GM21737 (cell line): ENCODE data around the gene GTF2A2.
"Not testable (repeated sequence)": the region's sequence is repeated elsewhere in the genome, so short reads cannot be mapped to it uniquely, and the experiment has no call there.

Experiments used
- ATAC-seq: cut with Tn5 transposase; IDR thresholded peaks from one replicate; pipeline ENCODE4 v1.9.1; 2021; ENCODE audit warnings: mild to moderate bottlenecking, moderate library complexity; ENCODE audit not compliant: unreplicated experiment

Gene GTF2A2

GRCh38 chr15:59656897-59657634, at the start of gene GTF2A2:
Gene GTF2A2 (minus strand): TSS chr15:59657515. CDS start chr15:59652277, 5,238 bp downstream.
- peak; percentile 98 for ATAC-seq

DNA sequence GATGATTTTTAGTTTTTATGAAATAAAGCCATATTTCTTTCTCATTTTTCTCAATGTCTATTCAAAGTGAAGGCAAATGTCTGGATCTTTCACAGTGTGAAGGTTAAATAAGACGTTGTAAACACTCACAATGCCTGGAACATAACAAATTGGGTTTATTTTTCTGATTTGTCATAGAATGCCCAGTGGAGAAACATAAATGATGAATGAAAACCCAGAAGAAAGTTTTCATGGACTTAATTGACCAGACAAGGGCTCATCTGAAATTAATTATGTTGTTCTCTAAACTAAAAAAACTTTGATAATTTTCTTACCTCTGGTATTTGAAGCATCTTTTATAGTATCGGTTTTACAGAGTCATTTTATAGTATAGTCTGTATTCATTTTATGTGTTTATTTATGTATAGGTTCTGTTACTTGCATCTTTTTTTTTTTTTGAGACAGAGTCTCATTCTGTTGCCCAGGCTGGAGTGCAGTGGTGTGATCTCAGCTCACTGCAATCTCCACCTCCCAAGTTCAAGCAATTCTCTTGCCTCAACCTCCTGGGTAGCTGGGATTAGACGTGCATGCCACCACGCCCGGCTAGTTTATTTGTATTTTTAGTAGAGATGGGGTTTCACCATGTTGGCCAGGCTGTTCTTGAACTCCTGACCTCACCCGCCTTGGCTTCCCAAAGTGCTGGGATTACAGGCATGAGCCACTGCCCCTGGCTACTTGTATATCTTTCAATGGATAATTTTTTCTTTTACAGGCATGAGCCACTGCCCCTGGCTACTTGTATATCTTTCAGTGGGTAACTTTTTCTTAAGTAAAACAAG, 46.9 kb upstream of the GTF2A2 start:
- no peak for ATAC-seq

- no peak for ATAC-seq
Observed at GRCh38 chr15:59702351-59702750, 45.0 kb upstream of the GTF2A2 start.

DNA sequence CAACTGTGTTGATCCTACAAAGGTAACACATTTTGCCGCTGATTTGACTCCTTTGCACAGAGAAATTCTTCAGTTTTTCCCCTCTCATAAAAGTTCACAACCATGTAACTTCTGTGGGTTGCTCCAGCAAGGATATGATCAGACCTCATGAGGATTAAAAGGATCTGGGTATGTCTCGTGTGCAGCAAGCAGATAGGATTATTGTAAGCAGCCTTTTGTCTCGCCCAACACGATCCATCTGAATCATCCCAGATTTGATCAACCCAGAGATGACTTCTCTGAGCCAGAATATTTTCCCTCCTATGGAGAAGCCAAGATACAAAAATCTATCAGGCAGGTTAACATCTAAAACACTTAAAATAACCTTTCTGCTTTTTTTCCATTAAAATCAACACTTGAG, 44.6 kb upstream of the GTF2A2 start:
- ATAC-seq: no peak

GRCh38 chr15:59699810-59700431, 42.6 kb upstream of the GTF2A2 start:
- ATAC-seq: no peak

- ATAC-seq: not testable (repeated sequence)
Observed at GRCh38 chr15:59698065-59698464, 40.8 kb upstream of the GTF2A2 start.

- no peak for ATAC-seq
Observed at GRCh38 chr15:59696332-59696731, 39.0 kb upstream of the GTF2A2 start.

GRCh38 chr15:59694779-59695178, 37.5 kb upstream of the GTF2A2 start:
- no peak for ATAC-seq

- no peak for ATAC-seq
Observed at GRCh38 chr15:59691194-59691805, 34.0 kb upstream of the GTF2A2 start.

GRCh38 chr15:59689626-59690236, 32.4 kb upstream of the GTF2A2 start:
- no peak for ATAC-seq

DNA sequence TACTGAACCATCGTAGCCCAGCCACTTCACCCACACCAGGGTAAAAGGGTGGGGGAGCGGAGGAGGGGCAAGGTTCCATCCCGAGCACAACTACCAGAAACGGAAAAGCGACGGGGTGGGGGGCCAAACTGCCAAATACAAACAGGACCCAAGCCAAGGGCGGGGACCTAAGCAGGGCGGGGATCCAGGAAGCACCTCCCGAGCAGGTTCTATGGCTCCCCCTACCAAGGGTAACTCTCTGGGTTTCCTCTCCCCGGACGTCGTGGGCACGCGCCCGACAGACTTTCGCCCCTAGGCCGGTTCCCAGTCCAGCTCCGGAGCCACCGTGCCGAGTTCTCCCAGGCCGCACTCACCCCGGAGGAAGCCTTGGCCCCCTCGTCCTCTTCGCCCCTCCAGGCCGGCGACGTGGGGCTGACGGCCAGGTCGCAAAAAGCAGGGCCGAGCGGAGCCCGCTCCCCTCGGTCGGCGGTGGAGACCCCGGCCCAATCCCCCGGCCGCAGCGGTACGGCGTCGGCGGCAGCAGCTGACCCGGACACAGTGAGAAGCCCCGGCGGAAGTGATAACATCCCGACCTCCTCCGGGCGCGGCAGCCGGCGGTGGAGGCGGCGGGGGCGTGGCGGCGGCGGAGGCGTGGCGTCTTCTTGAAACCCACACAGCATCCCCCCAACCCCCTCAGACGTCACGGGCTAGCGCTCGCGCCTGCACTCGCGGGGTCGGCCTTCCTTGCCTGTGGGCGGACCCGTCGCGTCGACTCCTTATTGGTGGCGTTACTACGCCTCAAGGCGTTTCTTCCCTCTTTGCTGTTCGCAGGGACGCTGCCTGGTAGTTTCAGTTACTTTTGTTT, 31.7 kb upstream of the GTF2A2 start, which contains the start of gene BNIP2:
Gene BNIP2, minus strand, starts transcription at position 539 of the 844 bp plus-strand sequence. CDS start 6,863 bp downstream, outside the sequence.
- ATAC-seq: peak; percentile 82

- ATAC-seq: peak; percentile 1
Observed at GRCh38 chr15:59688423-59688781, 31.1 kb upstream of the GTF2A2 start.

DNA sequence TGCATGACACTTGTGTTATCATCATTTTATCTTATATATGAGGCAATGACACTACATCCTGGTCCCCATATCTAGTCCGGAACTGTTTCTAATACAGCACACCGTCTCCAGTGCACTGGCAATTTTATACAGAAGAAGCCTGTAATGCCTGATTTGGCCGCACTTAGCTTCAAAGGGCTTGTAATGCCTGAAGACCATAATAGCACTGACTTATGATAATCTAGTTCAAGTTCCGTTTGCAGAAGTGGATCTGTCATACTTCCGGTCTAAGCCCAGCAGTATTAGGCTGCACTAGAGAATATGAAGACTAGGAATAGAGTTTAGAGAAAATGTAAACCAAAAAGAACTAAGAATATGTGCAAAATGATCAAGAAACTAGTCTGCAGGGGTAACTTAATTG, 30.5 kb upstream of the GTF2A2 start:
- no peak for ATAC-seq

- no peak for ATAC-seq
Observed at GRCh38 chr15:59686389-59686788, 29.1 kb upstream of the GTF2A2 start.

GRCh38 chr15:59685737-59686297, 28.5 kb upstream of the GTF2A2 start:
- ATAC-seq: no peak

GRCh38 chr15:59680870-59681269, 23.6 kb upstream of the GTF2A2 start:
- ATAC-seq: no peak

DNA sequence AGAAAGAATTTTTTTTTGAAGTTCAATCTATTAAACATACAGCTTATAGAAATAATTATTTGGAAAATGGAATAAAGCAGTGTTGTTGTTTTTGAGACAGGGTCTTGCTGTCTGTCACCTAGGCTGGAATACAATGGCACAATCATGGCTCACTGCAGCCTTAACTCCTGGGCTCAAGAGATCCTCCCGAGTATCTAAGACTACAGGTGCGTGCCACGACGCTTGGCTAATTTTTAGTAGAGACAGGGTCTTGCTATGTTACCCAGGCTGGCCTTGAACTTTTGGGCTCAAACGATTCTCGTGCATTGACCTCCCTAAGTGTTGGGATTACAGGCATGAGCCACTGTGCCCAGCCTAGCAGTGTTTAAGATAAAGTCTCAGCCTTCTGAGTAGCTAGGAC, 23.0 kb upstream of the GTF2A2 start:
- no peak for ATAC-seq

DNA sequence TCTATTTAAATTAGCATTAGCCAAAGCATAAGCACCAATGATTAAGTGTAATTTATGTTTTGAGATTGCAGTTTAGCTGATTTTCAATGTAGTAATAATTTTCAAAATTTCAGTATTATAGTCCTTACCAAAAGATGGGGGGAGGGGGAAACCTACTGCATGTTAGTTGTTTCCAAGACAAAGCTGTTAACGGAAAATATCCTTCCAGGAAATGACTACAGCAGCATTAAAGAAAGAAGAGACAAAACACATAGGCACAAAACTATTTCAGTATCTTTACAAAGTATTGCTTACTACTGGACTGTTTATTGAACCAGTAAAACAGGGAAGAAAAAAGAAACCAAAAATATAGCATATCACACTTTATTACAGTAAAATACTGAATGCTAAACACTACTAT, 21.3 kb upstream of the GTF2A2 start:
- no peak for ATAC-seq

- ATAC-seq: no peak
Observed at GRCh38 chr15:59678172-59678571, 20.9 kb upstream of the GTF2A2 start.

GRCh38 chr15:59676565-59676964, 19.2 kb upstream of the GTF2A2 start:
- no peak for ATAC-seq
